ENCODE data around the gene TTLL13.

DNA sequence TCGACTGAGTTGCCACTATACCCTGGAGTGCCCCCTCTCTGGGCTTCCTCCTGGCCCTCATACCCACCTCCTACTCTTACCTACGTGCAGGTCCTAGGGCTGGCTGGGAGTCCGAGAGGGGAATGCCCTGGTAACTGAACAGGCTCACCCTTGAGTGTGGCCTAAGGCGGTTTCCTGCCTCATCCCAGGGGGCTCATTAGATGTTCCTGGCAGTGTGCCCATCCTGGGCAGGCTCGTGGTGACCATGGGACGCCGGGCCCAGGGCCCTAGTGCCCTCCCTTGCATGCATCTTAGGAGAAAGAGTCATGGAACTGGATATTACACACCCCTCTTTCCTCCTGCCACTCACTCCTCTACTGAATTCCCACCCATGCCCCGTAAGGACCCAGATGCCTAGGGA lies 45.4 kb upstream of the TTLL13 start:
- TF ChIP-seq POLR2A (IDR thresholded peaks at IDR 0.05; ENCODE audit: low read length), result no peak
- no peak for TF ChIP-seq GATA1 (IDR thresholded peaks at IDR 0.05; ENCODE audit: low read depth, low read length)

Data from erythroblast (primary cell).